Measurements from ENCODE around the gene RNU1-4. TPM values are rescaled to one million over a fixed set of nuclear protein-coding genes. Genes with fewer than 3 reads are reported as not detected.
"Not testable (repeated sequence)": the region's sequence is repeated elsewhere in the genome, so short reads cannot be mapped to it uniquely, and the experiment has no call there.

Gene RNU1-4
- total RNA-seq, 2 experiments from 2014 or later, result 2,316 to 2,477 TPM

GRCh38 chr1:16773205-16773596 is 32.9 kb downstream of the RNU1-4 start:
- H3K27ac Mint-ChIP-seq; CTCF ChIA-PET; POLR2A ChIA-PET; H3K4me3 Mint-ChIP-seq; H3K36me3 Mint-ChIP-seq (ENCODE audit: low read depth); DNase-seq; H3K9me3 Mint-ChIP-seq; H3K4me1 Mint-ChIP-seq; H3K27me3 Mint-ChIP-seq: not testable (repeated sequence)

GRCh38 chr1:16773723-16774122 is 33.4 kb downstream of the RNU1-4 start:
- CTCF ChIA-PET, POLR2A ChIA-PET: not testable (repeated sequence)

GRCh38 chr1:16774773-16775172 is 34.5 kb downstream of the RNU1-4 start:
- DNase-seq; H3K4me3 Mint-ChIP-seq; H3K27ac Mint-ChIP-seq; H3K4me1 Mint-ChIP-seq; CTCF ChIA-PET; POLR2A ChIA-PET; H3K27me3 Mint-ChIP-seq; H3K9me3 Mint-ChIP-seq; H3K36me3 Mint-ChIP-seq (ENCODE audit: low read depth): not testable (repeated sequence)

More at GRCh38 chr1:16773723-16774122, 33.4 kb downstream of the RNU1-4 start:
- H3K36me3 Mint-ChIP-seq (ENCODE audit: low read depth); H3K9me3 Mint-ChIP-seq; H3K4me3 Mint-ChIP-seq; H3K27ac Mint-ChIP-seq; H3K27me3 Mint-ChIP-seq; H3K4me1 Mint-ChIP-seq; DNase-seq: not testable (repeated sequence)

- H3K9me3 Mint-ChIP-seq; H3K27me3 Mint-ChIP-seq; DNase-seq; H3K27ac Mint-ChIP-seq; POLR2A ChIA-PET; H3K36me3 Mint-ChIP-seq (ENCODE audit: low read depth); H3K4me1 Mint-ChIP-seq; CTCF ChIA-PET; H3K4me3 Mint-ChIP-seq: not testable (repeated sequence)
Measured at GRCh38 chr1:16775290-16775689, 35.0 kb downstream of the RNU1-4 start.

GRCh38 chr1:16776248-16776647 is 35.9 kb downstream of the RNU1-4 start:
- H3K4me3 Mint-ChIP-seq; H3K9me3 Mint-ChIP-seq; POLR2A ChIA-PET; CTCF ChIA-PET; H3K4me1 Mint-ChIP-seq; H3K27ac Mint-ChIP-seq; H3K27me3 Mint-ChIP-seq; H3K36me3 Mint-ChIP-seq (ENCODE audit: low read depth); DNase-seq: not testable (repeated sequence)

- H3K27ac Mint-ChIP-seq; H3K4me1 Mint-ChIP-seq; H3K36me3 Mint-ChIP-seq (ENCODE audit: low read depth); CTCF ChIA-PET; H3K4me3 Mint-ChIP-seq; H3K9me3 Mint-ChIP-seq; DNase-seq; H3K27me3 Mint-ChIP-seq; POLR2A ChIA-PET: not testable (repeated sequence)
Measured at GRCh38 chr1:16776835-16777234, 36.5 kb downstream of the RNU1-4 start.

GRCh38 chr1:16777821-16778220 is 37.5 kb downstream of the RNU1-4 start:
- H3K9me3 Mint-ChIP-seq; CTCF ChIA-PET; H3K27ac Mint-ChIP-seq; POLR2A ChIA-PET; H3K36me3 Mint-ChIP-seq (ENCODE audit: low read depth); H3K4me1 Mint-ChIP-seq; H3K27me3 Mint-ChIP-seq; H3K4me3 Mint-ChIP-seq; DNase-seq: not testable (repeated sequence)

- H3K9me3 Mint-ChIP-seq; CTCF ChIA-PET; H3K27ac Mint-ChIP-seq; H3K4me3 Mint-ChIP-seq; POLR2A ChIA-PET; H3K27me3 Mint-ChIP-seq; H3K36me3 Mint-ChIP-seq (ENCODE audit: low read depth); H3K4me1 Mint-ChIP-seq; DNase-seq: not testable (repeated sequence)
Measured at GRCh38 chr1:16779525-16779924, 39.2 kb downstream of the RNU1-4 start.

- POLR2A ChIA-PET; H3K27me3 Mint-ChIP-seq; CTCF ChIA-PET; H3K4me3 Mint-ChIP-seq; DNase-seq; H3K4me1 Mint-ChIP-seq; H3K27ac Mint-ChIP-seq; H3K36me3 Mint-ChIP-seq (ENCODE audit: low read depth); H3K9me3 Mint-ChIP-seq: not testable (repeated sequence)
Measured at GRCh38 chr1:16781033-16781432, 40.7 kb downstream of the RNU1-4 start.

GRCh38 chr1:16781625-16782024 is 41.3 kb downstream of the RNU1-4 start:
- H3K27ac Mint-ChIP-seq; DNase-seq; CTCF ChIA-PET; H3K36me3 Mint-ChIP-seq (ENCODE audit: low read depth); POLR2A ChIA-PET; H3K4me3 Mint-ChIP-seq; H3K27me3 Mint-ChIP-seq; H3K9me3 Mint-ChIP-seq; H3K4me1 Mint-ChIP-seq: not testable (repeated sequence)

GRCh38 chr1:16784955-16785354 is 44.6 kb downstream of the RNU1-4 start:
- H3K36me3 Mint-ChIP-seq (ENCODE audit: low read depth); DNase-seq; H3K9me3 Mint-ChIP-seq; H3K27ac Mint-ChIP-seq; POLR2A ChIA-PET; H3K4me1 Mint-ChIP-seq; H3K27me3 Mint-ChIP-seq; CTCF ChIA-PET; H3K4me3 Mint-ChIP-seq: not testable (repeated sequence)

GRCh38 chr1:16786362-16786761 is 46.0 kb downstream of the RNU1-4 start:
- DNase-seq; H3K4me1 Mint-ChIP-seq; H3K4me3 Mint-ChIP-seq; H3K36me3 Mint-ChIP-seq (ENCODE audit: low read depth); H3K27ac Mint-ChIP-seq; H3K27me3 Mint-ChIP-seq; H3K9me3 Mint-ChIP-seq; POLR2A ChIA-PET; CTCF ChIA-PET: not testable (repeated sequence)

- DNase-seq; H3K4me3 Mint-ChIP-seq; POLR2A ChIA-PET; CTCF ChIA-PET; H3K9me3 Mint-ChIP-seq; H3K36me3 Mint-ChIP-seq (ENCODE audit: low read depth); H3K4me1 Mint-ChIP-seq; H3K27ac Mint-ChIP-seq; H3K27me3 Mint-ChIP-seq: not testable (repeated sequence)
Measured at GRCh38 chr1:16787175-16787574, 46.9 kb downstream of the RNU1-4 start.

- H3K4me3 Mint-ChIP-seq, POLR2A ChIA-PET: not testable (repeated sequence)
Measured at GRCh38 chr1:16787711-16788110, 47.4 kb downstream of the RNU1-4 start.

More at GRCh38 chr1:16787711-16788110, 47.4 kb downstream of the RNU1-4 start:
- H3K9me3 Mint-ChIP-seq; H3K4me1 Mint-ChIP-seq; H3K36me3 Mint-ChIP-seq (ENCODE audit: low read depth); H3K27ac Mint-ChIP-seq; DNase-seq; H3K27me3 Mint-ChIP-seq; CTCF ChIA-PET: not testable (repeated sequence)
